Hematopoietic multipotent progenitor cell treated with erythropoietin and hydrocortisone succinate and interleukin-3 and kit ligand, for 15 days (in vitro differentiated cells): ENCODE measurements around the gene STK24.
"Not testable (repeated sequence)": the region's sequence is repeated elsewhere in the genome, so short reads cannot be mapped to it uniquely, and the experiment has no call there.

Source experiments
- DNase-seq: peaks from one replicate; pipeline ENCODE4 v3.0.0-alpha.2; 2015; ENCODE audit warnings: low spot score

The STK24 gene

DNA sequence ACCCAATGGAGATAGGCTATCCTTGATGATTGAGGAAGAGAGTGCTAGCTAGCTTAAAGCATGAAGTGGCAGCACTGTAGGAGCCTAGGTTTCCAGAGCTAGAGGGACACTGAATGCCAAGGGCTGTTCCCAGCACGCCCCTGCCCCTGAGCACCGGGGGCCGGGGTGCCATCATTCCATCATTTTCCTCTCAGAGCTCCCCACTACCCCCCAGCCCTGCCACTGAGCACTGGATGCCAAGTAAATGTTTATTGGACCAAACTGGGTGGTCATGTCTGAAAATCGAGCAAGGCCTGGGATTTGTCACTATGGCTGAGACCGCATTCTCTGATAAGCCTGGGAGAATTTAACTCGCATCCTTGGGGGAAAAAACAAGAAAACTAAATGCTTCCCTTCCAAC, 142.8 kb downstream of the STK24 start:
- DNase-seq, result no peak

DNA sequence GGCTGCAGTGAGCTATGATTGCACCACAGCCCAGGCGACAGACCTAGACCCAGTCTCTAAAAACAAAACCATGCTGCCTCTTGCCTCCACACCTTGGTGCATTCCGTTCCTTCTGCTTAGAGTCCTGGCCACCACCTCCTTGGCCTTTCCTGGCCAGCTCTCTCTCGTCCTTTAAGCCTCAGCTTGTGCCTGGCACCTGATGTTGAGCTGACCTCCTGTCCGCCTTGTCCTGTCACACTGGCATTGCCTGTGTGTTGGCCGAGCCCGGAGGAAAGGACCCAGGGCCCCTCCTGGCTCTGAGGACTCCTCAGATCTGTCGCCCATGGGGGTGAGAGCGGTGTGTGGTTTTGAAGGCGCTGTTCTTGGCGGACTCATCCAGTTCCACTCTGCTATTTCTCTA, 143.3 kb downstream of the STK24 start:
- no peak for DNase-seq

DNA sequence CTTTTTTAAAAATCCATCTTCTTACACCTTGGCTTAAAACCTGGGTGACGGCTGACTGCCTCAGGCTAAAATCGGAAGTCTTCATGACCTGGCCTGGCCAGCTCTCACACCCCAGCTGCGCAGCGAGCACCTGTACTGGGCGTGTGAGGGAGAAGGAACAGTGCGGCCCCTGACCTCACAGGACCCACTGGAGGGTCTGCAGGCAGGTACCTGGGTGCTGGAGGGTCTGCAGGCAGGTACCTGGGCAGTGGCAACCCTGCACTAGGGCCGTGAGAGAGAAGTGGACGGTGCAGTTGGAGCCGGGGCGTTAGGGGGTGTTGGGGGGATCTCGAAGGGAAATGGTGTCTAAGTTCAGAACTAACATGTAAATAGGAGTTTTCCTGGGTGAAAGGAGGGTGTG, 144.3 kb downstream of the STK24 start:
- DNase-seq, result no peak

GRCh38 chr13:98429977-98430736, 146.8 kb downstream of the STK24 start:
- DNase-seq, result no peak

DNA sequence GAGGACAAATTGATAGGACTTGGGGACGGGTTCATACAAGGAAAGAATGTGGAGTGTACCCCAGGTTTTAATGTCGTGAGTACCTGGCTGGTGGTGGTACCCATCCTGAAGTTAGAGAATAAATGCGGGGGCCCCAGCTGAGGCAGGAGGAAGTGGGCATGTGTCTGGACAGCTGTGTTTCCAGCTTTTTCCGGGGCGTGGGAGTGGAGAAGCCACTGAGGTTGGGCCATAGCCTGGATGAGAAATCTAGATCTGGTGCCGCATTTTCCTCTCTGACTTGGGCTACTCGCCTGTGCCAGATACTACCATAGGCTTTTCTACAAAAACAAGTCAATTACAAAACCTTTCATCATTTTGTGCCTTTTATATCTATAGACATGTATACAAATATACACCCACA, 147.4 kb downstream of the STK24 start:
- no peak for DNase-seq

DNA sequence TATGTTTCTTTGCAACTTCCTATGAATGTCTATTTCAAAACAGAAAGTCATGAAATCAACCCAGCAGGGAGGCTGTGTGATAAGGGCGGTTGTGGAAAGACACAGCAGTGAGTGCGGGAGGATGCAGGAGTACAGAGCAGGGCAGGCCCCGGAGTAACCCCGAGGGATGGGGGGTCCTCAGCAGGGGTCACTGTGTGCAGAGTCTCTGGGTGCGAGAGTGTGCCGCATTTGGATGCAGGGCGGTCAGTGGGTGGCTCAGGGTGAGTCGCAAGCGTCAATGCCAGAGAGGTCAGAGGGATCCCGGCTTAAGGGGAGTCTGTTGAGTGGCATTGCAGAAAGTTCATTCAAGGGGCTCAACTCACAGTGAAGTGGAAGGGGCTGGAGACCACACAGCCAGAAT, 147.8 kb downstream of the STK24 start:
- no peak for DNase-seq

- no peak for DNase-seq
Measured at GRCh38 chr13:98428256-98428966, 148.5 kb downstream of the STK24 start.

DNA sequence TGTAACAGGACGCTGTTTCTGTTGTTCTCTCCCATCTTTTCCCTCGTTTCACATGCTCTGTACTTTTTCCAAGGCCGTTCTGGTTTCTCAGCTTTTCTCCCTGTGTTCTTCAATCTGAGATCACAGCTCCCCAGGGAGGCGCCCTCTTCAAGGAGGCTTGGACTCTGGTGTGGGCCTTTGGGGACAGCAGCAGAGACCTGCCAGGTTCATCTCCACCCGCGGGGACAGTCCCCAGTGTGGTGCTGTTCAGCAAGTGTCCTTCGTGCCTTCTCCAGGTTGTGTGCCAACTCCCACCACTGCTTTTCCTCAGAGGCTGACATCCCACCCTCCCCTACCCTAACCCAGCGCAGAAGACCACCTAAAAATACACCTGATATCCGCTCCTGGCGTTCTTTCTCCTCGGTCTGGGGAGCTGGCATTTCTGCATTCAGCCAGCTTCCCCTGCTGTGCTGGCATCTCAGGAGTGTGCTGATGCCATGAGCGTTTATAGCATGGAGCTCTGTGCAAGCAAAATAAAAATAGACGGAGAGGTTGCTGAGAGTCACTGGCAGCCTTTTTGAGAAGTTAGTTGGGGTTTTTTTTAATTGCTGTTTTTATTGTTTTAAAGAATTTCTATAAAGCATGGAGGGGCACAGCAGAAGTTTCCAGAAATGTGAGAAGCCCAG, 149.4 kb downstream of the STK24 start:
- no peak for DNase-seq

DNA sequence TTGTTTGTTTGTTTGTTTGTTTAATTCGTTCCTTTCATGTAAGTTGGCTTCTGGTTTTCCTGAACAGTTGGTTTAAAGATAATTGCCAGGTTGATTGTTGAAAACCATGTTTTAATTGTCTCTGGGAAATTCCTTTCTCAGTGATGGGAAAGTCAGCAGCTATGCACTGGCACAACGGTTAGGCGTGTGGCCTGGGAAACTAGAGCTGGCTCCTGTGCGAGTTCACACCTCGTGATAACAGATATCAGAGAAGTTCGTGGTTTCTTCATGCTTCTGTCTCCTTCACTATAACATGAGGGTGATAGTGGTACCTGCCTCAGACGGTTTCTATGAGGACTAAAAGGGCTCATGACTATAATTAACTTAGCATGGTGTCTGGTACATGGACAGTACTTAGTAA, 153.5 kb downstream of the STK24 start:
- no peak for DNase-seq

GRCh38 chr13:98422046-98422445, 154.9 kb downstream of the STK24 start:
- DNase-seq, result no peak

- no peak for DNase-seq
Measured at GRCh38 chr13:98420554-98421175, 156.2 kb downstream of the STK24 start.

DNA sequence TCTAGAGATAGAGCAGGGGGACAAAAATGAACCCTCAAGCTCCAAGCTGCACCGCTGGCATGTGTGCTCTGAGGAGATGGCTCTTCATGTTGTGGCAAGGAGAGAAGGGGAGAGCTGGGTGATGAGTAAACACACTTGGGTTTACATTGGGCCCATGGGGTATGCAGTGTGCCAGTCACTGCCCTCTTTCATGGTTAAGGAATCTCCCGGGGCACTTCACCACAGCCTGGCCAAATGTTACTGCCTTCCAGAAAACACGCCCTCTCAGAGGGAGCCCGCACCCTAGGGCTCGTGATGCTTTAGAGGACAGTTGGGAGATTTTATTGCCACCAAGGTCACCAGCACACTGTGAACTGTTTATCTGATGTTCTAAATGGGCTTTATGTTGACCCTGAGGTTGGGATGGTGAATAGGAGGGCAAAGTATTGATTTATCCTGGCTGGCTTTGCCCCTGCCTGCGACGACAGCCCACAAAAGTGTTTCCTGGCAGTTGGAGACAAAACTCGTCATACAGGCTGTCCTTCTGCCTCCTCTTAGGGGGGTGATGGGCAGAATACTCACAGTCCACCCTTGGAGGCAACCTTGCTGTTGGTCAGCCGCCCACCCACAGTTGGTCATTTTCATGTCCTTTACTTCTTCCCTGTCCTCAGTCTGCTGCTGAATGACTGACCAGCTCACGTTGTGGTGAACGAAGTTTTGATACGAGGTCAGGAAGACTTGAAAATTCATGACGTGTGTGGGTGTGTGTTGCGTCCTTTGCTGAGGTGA, 156.9 kb downstream of the STK24 start:
- no peak for DNase-seq

DNA sequence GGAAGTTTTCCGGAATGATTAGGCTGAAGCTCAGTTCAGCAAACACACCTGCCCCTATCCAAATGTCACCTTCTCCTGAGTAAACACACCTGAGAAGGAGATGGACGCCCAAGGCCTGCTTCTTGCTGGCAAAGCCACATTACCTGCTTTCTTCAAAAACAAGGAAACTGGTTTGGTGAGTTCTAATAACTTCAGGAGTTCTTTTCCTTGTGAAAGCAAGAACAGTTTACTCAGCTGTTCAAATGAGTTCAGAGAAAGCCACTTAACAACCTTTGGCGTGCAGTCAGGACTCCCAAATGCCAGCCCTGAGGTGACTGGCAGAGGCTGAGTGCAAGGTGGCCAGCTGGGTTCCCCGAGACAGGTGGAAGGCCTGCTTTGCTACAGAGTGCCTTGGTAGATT, 160.5 kb downstream of the STK24 start:
- DNase-seq, result no peak

- DNase-seq, result no peak
Measured at GRCh38 chr13:98415326-98416070, 161.4 kb downstream of the STK24 start.

GRCh38 chr13:98413796-98414195, 163.1 kb downstream of the STK24 start:
- DNase-seq, result no peak

GRCh38 chr13:98413278-98413677, 163.6 kb downstream of the STK24 start:
- not testable (repeated sequence) for DNase-seq

DNA sequence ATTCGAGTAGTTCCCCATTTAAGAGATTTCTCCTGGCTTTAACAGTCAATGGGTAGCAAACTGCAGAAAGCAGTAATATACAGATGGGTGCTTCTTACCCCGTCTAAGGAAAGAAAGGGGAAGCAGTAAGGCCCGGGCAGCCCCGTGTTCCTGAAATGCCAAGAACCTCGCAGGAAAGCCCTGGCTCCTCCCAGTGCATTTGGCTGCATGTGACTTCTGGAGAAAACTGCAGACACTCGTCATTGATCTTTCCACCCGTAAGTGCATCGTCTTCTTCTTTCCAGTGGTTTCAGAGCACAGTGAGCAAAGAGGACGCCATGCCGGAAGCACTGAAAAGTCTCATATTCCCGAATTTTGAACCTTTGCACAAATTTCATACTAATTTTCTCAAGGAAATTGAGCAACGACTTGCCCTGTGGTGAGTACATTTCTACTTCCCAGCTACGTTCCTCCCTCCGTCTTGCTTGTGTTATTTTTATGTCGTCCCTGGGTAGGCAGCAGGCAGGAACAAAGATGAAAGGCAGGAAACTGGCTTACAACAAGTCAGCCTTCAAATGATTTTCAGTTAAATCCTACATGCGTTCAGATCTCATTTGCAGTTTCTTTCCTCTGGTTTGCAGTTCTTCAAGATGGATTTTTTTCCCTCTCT, 165.2 kb downstream of the STK24 start:
- DNase-seq, result no peak

DNA sequence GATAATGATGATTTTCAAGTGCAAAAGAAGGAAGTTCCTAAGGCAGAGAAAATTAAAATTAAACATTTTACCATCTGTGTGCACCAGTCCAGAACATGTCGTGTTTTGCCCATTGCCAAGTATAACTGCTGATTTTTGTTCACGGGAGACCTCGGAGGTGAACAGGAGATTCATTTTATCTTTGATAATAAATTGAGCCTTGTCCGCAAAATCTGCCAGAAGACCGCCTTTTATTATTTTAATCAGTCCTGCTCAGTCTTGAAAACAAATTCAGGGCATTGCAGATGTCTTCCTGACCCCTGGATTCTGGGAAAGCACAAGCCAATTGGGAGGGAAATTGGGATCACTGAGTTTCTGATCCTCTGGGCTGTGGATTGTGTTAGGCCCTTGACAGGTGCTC, 165.9 kb downstream of the STK24 start:
- no peak for DNase-seq

DNA sequence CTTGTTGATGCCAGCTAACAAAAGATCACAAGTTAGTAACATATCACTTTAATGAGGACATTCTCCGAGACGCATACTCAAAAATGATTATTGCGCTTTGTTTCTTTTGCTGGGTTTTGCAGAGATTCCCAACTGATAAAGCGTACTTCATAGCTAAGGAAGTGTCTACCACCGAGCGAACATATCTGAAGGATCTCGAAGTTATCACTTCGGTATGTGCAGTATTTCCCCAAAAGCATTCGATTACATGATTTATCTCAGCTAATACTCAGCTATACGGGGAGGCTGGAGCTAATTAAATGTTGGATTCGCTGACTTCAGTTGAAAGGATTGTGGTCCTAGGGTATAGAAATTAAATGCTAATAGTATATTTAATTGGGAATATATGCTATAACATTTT, 166.3 kb downstream of the STK24 start:
- no peak for DNase-seq

- no peak for DNase-seq
Measured at GRCh38 chr13:98409281-98409680, 167.6 kb downstream of the STK24 start.

GRCh38 chr13:98407575-98407974, 169.3 kb downstream of the STK24 start:
- DNase-seq, result no peak
